ENCODE results near the gene LAMA4. TPM values are rescaled to one million over a fixed set of nuclear protein-coding genes. Genes with fewer than 3 reads are reported as not detected.

Gene LAMA4
- total RNA-seq, 2 experiments from 2014 or later, result not detected

DNA sequence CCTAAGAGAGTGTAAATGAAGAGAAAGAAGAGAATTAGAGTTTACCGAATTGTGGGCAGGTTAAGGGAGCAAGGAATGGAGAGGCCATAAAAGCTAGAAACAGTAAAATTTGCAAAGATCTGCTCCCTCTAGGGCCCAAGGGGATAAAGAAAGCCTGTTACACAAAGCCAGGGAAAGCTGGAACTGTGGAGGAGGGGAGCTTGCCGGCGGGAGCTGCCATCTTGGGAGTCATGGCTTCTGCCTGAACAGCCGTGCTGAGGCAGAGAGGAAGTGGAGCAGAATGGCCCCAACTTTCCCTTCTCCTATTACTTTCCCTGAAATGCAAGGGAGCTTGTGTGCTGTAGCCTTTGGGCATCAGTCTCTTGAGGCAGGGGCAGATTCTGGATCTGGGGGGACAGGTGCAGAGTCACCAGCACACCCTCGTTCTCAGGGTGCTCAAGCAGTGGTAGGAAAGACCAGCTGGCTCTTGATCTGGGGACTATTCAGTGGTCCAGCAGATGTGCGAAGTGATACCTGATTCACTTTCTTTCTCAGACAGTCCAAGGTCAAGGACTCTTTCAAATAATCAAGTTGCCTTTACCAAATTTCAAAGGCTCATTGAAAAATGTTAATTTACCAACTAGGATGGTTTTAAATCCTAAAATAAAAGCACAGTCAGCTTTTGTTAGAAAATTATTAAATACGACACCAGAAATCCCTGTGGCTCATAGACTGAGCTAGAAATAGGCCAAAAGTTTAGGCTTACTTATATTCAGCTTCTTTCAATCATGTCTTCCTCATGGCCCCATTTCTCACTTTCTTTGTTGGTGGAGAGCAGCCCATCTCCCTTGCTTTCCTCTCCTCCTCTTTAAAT lies 25.7 kb downstream of the LAMA4 start:
- no peak for DNase-seq
- Mint-ChIP-seq H3K27ac (no peak overlapping the region), H3K4me1 (no peaks in the 10 kb centered on the region), H3K27me3 (peaks cover 80% of the 10 kb centered on the region), H3K36me3 (no peaks in the 10 kb centered on the region), H3K4me3 (no peak overlapping the region), H3K9me3 (ENCODE audit: low read depth) (no peaks in the 10 kb centered on the region)
- CTCF ChIA-PET, result interaction anchor here (0.6 to 1.4 kb wide), 2 partner anchors 15 to 73 kb away, joined by 3 read pairs; no protein-coding TSS in a partner anchor
- no peak for ATAC-seq

DNA sequence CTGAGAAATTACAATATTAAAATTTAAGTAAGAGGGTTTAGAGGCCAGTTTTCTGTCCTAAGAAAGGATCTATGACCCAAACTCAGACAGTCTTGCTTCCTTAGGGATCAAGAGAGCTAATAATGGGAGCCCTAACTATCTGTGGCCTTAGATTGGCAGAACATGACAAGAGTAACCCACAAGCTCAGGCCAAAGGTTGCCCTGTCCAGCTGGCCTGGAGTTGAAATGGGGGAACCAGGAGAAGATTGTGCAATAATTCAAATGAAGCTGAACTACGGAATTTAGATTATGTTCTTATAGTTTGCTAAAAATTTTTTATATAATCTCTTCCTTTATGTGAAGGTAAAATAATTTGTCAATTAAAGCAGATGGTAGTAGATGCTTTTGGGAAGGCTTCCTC lies 26.4 kb downstream of the LAMA4 start:
- Mint-ChIP-seq H3K4me1 (no peaks in the 10 kb centered on the region), H3K27me3 (peaks cover 80% of the 10 kb centered on the region), H3K9me3 (ENCODE audit: low read depth) (no peaks in the 10 kb centered on the region), H3K36me3 (no peaks in the 10 kb centered on the region), H3K27ac (no peak overlapping the region), H3K4me3 (no peak overlapping the region)
- no peak for DNase-seq
- ATAC-seq, result no peak
- CTCF ChIA-PET, result interaction anchor here (0.6 kb wide), 1 partner anchor 74 kb away, joined by 3 read pairs; no protein-coding TSS in a partner anchor

DNA sequence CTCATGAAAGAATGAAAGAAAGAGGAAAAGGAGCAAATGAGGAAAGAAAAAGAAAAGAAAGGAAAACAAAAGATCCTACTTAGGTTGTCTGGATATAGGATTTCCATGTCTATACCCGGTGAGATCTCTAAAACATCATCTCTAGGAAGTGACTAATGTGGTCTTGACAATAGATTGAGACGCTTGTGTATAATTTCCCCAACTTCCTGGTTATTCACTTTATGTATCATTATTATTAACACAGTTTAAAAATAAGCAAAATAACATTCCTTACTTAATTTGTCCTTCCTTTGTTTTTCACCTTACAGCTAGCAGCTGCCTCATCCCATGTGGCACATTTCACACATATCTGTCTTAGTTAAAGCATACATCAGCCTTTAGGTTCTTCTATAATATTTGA lies 27.0 kb downstream of the LAMA4 start:
- ATAC-seq (no peak), DNase-seq (no peak)
- no peaks in the 10 kb centered on the region for H3K9me3 Mint-ChIP-seq (ENCODE audit: low read depth)
- H3K27me3 Mint-ChIP-seq, result peaks cover 76% of the 10 kb centered on the region
- H3K27ac Mint-ChIP-seq, result no peak overlapping the region
- H3K4me3 Mint-ChIP-seq, result no peak overlapping the region
- no peaks in the 10 kb centered on the region for H3K36me3 Mint-ChIP-seq
- CTCF ChIA-PET, result no interaction called here
- H3K4me1 Mint-ChIP-seq, result no peaks in the 10 kb centered on the region

DNA sequence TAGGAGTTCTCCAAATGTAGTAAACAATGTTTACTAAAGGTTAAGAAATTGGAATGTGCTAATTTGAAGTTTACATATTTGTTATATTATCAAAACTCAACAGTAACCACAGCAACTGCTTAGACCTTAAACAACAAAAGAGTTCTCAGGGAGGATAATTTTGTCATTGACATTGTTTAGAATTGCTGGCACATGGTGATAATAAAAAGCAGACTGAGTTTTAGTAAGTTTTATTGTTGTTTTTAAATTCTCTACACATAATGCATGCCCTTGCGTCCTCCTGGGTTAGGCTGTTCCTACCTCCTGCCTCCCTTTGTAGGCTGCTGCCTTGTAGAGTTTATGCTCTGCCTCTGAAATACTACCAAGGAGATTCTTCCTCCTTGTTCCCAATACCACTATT lies 28.7 kb downstream of the LAMA4 start:
- no peaks in the 10 kb centered on the region for H3K4me1 Mint-ChIP-seq
- H3K9me3 Mint-ChIP-seq (ENCODE audit: low read depth), result no peaks in the 10 kb centered on the region
- H3K27me3 Mint-ChIP-seq, result peaks cover 79% of the 10 kb centered on the region
- no peak for DNase-seq
- no peak for ATAC-seq
- CTCF ChIA-PET, result no interaction called here
- H3K36me3 Mint-ChIP-seq, result no peaks in the 10 kb centered on the region
- H3K4me3 Mint-ChIP-seq, result no peak overlapping the region
- no peak overlapping the region for H3K27ac Mint-ChIP-seq

DNA sequence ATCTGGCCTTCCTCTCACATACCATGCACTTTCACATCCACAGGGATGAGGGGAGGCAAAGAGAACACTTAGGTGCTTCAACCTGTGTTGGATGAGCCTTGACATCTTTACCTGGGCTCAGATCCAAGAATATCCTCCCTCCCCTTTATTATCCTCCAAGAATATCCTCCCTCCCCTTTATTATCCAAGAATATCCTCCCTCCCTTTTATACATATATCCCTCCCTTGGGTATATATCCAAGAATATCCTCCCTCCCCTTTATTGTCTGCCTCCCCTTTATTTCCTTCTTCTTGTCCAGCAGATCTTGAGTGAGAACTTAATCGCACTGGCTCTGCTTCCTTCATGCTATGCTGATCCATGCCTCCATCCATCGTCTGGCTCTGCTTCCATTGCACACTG lies 30.3 kb downstream of the LAMA4 start:
- Mint-ChIP-seq H3K4me3 (no peak overlapping the region), H3K36me3 (no peaks in the 10 kb centered on the region), H3K27me3 (peaks cover 75% of the 10 kb centered on the region), H3K4me1 (no peaks in the 10 kb centered on the region), H3K9me3 (ENCODE audit: low read depth) (no peaks in the 10 kb centered on the region), H3K27ac (no peak overlapping the region)
- no peak for ATAC-seq
- DNase-seq, result no peak
- CTCF ChIA-PET, result no interaction called here

DNA sequence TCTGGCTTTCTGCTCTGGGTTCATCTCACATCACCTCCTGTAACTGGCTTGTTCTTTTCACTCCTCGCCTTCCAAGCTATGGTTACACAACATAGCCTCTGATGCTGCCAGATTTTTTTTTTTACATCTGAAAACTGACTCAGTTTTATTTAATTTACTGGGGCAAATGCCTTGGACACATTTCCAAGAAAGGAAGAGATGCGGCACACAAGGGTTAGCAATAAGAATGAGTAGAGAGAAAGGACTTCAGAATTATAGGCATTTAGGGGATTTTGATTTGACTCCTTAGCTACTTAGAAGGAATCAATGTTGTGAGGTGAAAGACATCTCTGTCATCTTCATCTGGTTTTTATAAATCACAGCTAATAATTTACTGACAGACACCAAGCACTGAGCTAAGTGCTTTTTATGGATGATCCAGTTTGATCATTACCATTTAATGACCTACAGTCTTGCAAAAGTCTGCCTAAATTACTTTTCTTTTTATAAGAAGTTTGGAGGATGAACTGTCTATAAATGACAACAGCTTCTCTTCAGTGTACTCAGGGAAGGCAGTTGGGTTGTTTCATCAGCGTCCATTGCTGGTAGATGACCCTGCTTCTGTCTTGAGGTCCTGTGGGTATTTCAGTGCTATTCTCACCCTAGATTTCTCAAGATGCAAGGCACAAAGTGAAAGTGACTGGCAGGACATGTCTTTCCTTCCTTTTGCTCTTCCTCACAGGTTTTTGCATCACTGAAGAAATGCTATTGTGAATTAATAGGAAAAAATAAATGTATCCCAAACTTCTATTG lies 31.1 kb downstream of the LAMA4 start:
- H3K36me3 Mint-ChIP-seq, result no peaks in the 10 kb centered on the region
- H3K27me3 Mint-ChIP-seq, result peaks cover 74% of the 10 kb centered on the region
- CTCF ChIA-PET, result interaction anchor here (1.7 kb wide), 1 partner anchor 9 kb away, joined by 5 read pairs; no protein-coding TSS in a partner anchor
- no peaks in the 10 kb centered on the region for H3K9me3 Mint-ChIP-seq (ENCODE audit: low read depth)
- no peak for ATAC-seq
- DNase-seq, result no peak
- no peaks in the 10 kb centered on the region for H3K4me1 Mint-ChIP-seq
- H3K27ac Mint-ChIP-seq, result no peak overlapping the region
- H3K4me3 Mint-ChIP-seq, result no peak overlapping the region

DNA sequence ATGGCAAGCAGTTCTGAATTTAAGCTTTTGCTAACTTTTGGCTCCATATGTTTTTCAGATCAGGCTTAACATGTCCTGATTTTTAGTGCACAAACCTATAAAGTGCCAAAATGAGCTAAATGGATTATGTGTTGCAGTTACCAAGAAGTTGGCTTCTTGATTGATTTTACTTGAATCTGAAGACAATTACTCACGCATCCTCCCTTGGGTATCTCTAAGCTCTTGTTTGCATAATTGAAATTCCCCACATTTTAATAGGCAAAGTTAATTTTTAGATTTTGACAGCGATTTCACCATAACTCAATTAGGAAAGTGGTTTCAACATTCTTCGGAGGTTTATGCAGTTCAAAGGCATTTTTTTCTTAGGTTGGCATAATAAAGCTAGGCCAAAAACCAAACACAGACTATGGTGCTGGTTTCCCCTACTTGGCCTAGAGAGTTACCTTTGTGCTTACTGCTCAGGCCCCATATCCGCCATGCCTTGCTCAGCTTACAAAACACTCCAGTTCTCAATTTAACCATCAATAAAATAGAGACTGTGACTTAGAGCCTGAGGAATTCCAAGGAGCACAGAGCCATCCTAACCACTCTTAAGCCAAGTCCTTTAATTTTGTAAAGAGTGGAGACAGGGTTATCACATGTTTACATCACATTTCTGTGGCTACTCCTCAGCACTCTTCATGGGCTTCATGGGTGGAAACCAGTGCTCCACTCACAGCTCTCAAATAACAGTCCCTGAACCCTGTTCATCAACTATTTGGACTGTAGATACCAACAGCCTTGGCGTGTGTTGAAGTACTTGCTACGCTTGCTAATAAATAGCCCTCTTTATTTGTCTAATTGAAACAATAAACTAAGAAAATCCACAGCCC lies 32.1 kb downstream of the LAMA4 start:
- H3K4me3 Mint-ChIP-seq, result no peak overlapping the region
- H3K27me3 Mint-ChIP-seq, result peaks cover 75% of the 10 kb centered on the region
- H3K9me3 Mint-ChIP-seq (ENCODE audit: low read depth), result no peaks in the 10 kb centered on the region
- H3K36me3 Mint-ChIP-seq, result no peaks in the 10 kb centered on the region
- H3K4me1 Mint-ChIP-seq, result no peaks in the 10 kb centered on the region
- no peak for DNase-seq
- ATAC-seq, result no peak
- H3K27ac Mint-ChIP-seq, result no peak overlapping the region
- CTCF ChIA-PET, result interaction anchor here (1.4 to 1.7 kb wide), 2 partner anchors 10 to 14 kb away, joined by 3 to 5 read pairs; no protein-coding TSS in a partner anchor

DNA sequence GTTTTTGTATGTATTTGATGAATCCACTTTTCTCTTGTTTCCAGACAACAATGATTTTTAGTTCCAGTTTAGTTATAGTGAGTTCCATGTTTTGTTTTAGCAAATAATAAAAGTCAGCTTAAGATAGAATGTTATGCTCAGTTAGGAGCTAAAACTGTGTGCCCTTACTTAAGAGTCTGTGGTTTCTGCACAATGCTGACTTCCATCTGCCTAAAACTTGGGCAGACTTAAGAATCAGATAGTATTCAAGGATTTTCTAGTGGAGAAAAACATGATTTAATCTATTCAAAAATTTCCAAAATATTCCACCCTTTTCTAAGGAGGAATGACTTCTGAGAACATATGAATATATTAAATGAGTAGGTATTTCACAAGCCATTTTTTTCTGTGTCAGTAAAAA lies 32.8 kb downstream of the LAMA4 start:
- Mint-ChIP-seq H3K4me3 (no peak overlapping the region), H3K27ac (no peak overlapping the region), H3K27me3 (peaks cover 80% of the 10 kb centered on the region), H3K9me3 (ENCODE audit: low read depth) (no peaks in the 10 kb centered on the region), H3K36me3 (no peaks in the 10 kb centered on the region), H3K4me1 (no peaks in the 10 kb centered on the region)
- CTCF ChIA-PET, result interaction anchor here (1.4 kb wide), 1 partner anchor 14 kb away, joined by 3 read pairs; no protein-coding TSS in a partner anchor
- ATAC-seq, result no peak
- no peak for DNase-seq

DNA sequence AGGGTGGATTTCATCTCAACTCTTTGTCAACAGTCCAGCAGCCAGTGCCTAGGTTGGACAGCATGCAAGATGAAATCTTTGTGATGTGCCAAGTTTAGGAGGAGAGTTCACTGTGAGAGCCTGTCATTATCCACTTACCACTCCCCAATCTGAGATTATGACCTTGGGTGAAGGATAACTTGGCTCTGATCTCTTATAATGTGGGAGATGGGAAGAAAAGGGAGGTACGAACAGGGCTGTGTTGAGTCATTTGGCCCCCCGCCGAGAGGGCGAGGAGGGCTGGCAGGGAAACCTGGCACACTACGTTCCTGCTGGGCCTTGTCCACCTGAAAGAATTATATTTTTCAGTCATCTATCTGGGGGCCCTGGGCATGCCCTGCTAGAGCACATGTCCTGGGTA lies 35.8 kb downstream of the LAMA4 start:
- Mint-ChIP-seq H3K36me3 (no peaks in the 10 kb centered on the region), H3K4me3 (no peak overlapping the region), H3K27me3 (peaks cover 67% of the 10 kb centered on the region), H3K4me1 (no peaks in the 10 kb centered on the region), H3K9me3 (ENCODE audit: low read depth) (no peaks in the 10 kb centered on the region), H3K27ac (no peak overlapping the region)
- ATAC-seq, result no peak
- CTCF ChIA-PET, result no interaction called here
- no peak for DNase-seq

DNA sequence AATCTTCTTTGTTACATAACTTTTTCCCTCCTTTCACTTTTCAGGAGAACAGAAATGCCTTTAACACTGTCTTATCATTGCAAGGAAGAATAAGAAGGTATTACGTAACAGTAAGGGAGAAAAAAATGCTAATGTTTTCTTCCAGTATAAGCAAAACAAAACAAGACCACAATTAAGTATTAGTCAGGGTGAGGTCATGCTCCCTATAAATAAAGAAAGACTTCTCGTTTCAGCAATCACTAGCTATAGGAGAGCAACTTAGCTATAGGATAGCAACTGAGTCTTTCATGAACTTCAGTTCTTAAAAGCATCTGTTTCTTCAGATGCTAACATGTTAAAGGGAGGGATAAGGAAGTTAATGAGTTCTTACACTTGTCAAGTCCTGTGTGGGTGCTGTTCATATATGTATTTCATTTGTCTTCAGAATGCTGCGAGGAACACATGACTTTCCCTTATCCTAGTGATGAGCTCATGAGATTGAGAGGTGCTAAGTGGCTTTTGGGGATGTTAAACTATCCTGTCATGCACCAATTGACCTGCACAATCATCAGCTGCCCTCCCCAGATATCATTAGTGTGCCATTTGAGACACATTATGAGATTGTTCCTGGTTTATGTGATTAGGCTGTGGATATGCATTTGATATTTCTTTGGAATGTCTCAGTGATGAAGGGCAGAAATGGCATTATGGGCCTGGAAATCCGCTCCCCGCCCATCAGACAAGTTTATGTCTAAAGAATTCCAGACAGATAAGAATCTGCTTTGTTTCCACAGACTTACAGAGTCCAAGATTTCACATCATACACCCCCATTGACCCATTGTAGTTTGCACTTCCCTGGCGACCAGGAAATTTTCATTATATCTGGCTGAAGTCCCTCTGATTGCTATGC lies 37.5 kb downstream of the LAMA4 start:
- Mint-ChIP-seq H3K4me3 (no peak overlapping the region), H3K27ac (no peak overlapping the region), H3K27me3 (peaks cover 61% of the 10 kb centered on the region), H3K4me1 (no peaks in the 10 kb centered on the region), H3K36me3 (no peaks in the 10 kb centered on the region), H3K9me3 (ENCODE audit: low read depth) (no peaks in the 10 kb centered on the region)
- CTCF ChIA-PET, result interaction anchor here (1.2 kb wide), 1 partner anchor 94 kb away, joined by 3 read pairs; no protein-coding TSS in a partner anchor
- ATAC-seq, result no peak
- no peak for DNase-seq

DNA sequence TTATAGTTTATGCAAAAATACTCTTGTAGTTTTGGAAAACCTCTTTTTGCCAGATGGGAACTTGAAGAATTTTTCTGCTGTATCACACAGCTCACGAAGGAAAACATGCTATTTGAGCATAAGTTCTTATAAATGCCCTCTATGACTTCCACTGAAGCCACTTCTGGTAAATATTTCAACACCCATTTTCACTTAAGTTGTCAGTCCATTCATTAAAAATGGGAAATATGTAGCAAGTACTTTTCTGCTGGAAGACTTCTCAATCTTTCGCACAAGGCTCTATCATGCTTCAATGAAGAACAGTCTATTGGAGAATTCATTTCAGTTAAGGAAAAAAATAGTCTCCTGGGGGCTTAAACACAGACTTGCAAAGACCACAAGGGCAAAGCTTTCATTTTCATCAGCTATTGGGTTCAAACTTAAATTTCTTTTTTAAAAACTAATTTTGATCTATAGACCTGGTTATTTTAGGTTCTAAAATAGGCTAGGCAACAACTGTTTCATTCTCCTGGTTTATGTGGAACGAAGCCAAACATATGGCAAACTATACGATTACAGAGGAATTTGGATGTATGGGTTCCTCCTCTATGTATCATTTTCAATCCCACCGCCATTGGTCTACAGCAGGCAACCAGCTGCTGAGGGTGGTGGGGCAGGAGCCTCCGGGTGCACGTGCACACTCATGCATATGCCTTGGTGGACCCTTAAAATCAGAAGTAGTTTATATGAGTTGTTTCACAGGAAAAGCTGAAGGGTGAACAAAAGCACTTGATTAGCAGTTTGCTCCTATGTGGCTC lies 38.7 kb downstream of the LAMA4 start:
- no peak overlapping the region for H3K27ac Mint-ChIP-seq
- H3K27me3 Mint-ChIP-seq, result peaks cover 60% of the 10 kb centered on the region
- ATAC-seq, result no peak
- CTCF ChIA-PET, result interaction anchor here (1.4 kb wide), 1 partner anchor 35 kb away, joined by 4 read pairs; no protein-coding TSS in a partner anchor
- H3K4me1 Mint-ChIP-seq, result no peaks in the 10 kb centered on the region
- DNase-seq, result no peak
- no peak overlapping the region for H3K4me3 Mint-ChIP-seq
- no peaks in the 10 kb centered on the region for H3K9me3 Mint-ChIP-seq (ENCODE audit: low read depth)
- no peaks in the 10 kb centered on the region for H3K36me3 Mint-ChIP-seq
